HepG2 (cell line): ENCODE results near the gene GSTK1. TPM values are rescaled to one million over a fixed set of nuclear protein-coding genes. Genes with fewer than 3 reads are reported as not detected.

ENCODE experiments used
- ERF ChIP-seq: IDR thresholded peaks from 2 replicates; pipeline ENCODE4 v1.6.1; 2018; ENCODE audit warnings: missing biosample characterization, missing genetic modification reagents
- MEF2D ChIP-seq: sonication (generic); formaldehyde crosslinking; IDR thresholded peaks from 2 replicates; pipeline ENCODE4 v1.5.1; 2020; ENCODE audit warnings: mild to moderate bottlenecking, missing genetic modification reagents
- PPARG ChIP-seq: conservative IDR thresholded peaks from 2 replicates; pipeline ENCODE4 v1.6.1; 2016; ENCODE audit warnings: missing biosample characterization, missing genetic modification reagents
- ZNF274 ChIP-seq: sonication (generic); formaldehyde crosslinking; IDR thresholded peaks from 2 replicates; pipeline ENCODE4 v1.5.1; 2020; ENCODE audit warnings: mild to moderate bottlenecking, missing genetic modification reagents
- ZNF562 ChIP-seq: sonication (generic); formaldehyde crosslinking; IDR thresholded peaks from 2 replicates; pipeline ENCODE4 v1.8.0; 2022; ENCODE audit warnings: missing genetic modification reagents, borderline replicate concordance
- ZNF567 ChIP-seq: sonication (generic); formaldehyde crosslinking; IDR thresholded peaks from 2 replicates; pipeline ENCODE4 v1.8.1; 2023; ENCODE audit warnings: mild to moderate bottlenecking, missing genetic modification reagents, borderline replicate concordance
- ZNF615 ChIP-seq: sonication (generic); formaldehyde crosslinking; IDR thresholded peaks from 2 replicates; pipeline ENCODE4 v1.5.0; 2020; ENCODE audit warnings: mild to moderate bottlenecking, missing genetic modification reagents, borderline replicate concordance
- ZNF629 ChIP-seq: sonication (generic); formaldehyde crosslinking; conservative IDR thresholded peaks from 2 replicates; pipeline ENCODE4 v1.5.0; 2020; ENCODE audit warnings: missing genetic modification reagents
- polyA plus RNA-seq, 8 experiments: library from polyadenylated mRNA; depleted of rRNA in 3 of 8; stranded (reverse) in 7 of 8; unstranded in 1 of 8; fragments of >200 nt; fragmentation: Illumina TruSeq in 4 of 8; extraction: Trizol in 4 of 8; gene quantifications; 2 replicates each; pipeline versions ENCODE4 v1.2.1 to v1.2.3, GENCODE V29; 2011 to 2016; ENCODE audit warnings: low read depth in 4 of 8, missing spikeins in 1 of 8, mixed read lengths in 1 of 8; ENCODE audit not compliant: insufficient read depth in 1 of 8
- total RNA-seq, 5 experiments: library from RNA; depleted of rRNA; stranded (reverse); fragments of >200 nt; fragmentation: Illumina TruSeq; extraction: Trizol; gene quantifications; 2 replicates each; pipeline ENCODE4 v1.2.3, GENCODE V29; 2016; ENCODE audit warnings: low read depth in 1 of 5
- TF ChIP-seq, protein P1 (sequence below): sonication (generic); formaldehyde crosslinking; IDR thresholded peaks from 2 replicates; pipeline ENCODE4 v1.9.0; 2021; ENCODE audit warnings: mild to moderate bottlenecking, missing genetic modification reagents
- TF ChIP-seq, protein P2 (sequence below): sonication (generic); formaldehyde crosslinking; IDR thresholded peaks from 2 replicates; pipeline ENCODE4 v1.5.0; 2020; ENCODE audit warnings: mild to moderate bottlenecking, missing genetic modification reagents, borderline replicate concordance
- TF ChIP-seq, protein P3 (sequence below): sonication (generic); formaldehyde crosslinking; IDR thresholded peaks from 2 replicates; pipeline ENCODE4 v1.5.0; 2020; ENCODE audit warnings: missing genetic modification reagents, mild to moderate bottlenecking, borderline replicate concordance
- TF ChIP-seq, protein P4 (sequence below): sonication (generic); formaldehyde crosslinking; conservative IDR thresholded peaks from 2 replicates; pipeline ENCODE4 v1.8.0; 2022; ENCODE audit warnings: low read depth, missing genetic modification reagents
- TF ChIP-seq, protein P5 (sequence below): sonication (generic); formaldehyde crosslinking; IDR thresholded peaks from 2 replicates; pipeline ENCODE4 v1.5.1; 2020; ENCODE audit warnings: missing genetic modification reagents, mild to moderate bottlenecking, borderline replicate concordance

GSTK1 gene
- total and polyA plus RNA-seq, 2 of the 13 experiments (the other 11 are each of a cell fraction or from before 2014, with no cell fraction given), result 64.6 to 92.1 TPM

DNA sequence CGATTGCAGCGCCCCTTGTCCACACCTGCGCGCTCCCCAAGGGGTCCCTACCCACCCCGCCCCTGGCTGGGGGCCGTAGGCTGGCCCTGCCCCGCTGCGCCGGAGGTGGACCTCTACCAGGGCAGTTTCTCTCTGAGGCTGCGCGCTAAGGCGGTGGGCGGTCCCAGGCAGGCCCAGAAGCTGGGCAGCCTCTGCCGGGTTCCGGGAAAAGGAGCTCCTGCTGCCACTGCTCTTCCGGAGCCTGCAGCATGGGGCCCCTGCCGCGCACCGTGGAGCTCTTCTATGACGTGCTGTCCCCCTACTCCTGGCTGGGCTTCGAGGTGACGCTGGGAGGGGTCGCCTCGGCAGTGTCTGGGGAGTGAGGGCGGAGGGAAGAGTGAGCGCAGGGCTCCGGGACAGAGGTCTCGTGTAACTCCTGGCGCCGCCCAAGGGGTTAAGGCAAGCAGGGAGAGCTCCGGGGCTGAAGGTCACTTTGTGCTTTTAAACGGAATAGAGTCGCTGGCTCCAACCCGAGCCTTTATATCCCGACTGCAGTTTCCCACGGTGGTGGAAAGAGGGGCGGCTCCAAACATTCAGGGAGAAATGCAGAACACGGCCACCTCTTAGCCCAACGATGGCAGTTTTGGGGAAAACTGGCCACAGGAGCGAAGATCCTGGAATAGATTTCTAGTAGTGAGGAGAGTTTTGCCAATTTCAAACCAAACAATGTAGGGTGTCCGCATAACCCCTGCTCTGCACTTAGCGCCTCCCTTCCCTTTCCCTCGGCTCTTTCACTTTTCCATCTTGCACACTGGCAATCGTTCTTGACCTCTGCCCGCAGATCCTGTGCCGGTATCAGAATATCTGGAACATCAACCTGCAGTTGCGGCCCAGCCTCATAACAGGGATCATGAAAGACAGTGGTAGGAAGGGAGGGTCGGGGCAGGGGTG lies at the start of gene GSTK1 (continued):
- TF ChIP-seq, protein P1, sequence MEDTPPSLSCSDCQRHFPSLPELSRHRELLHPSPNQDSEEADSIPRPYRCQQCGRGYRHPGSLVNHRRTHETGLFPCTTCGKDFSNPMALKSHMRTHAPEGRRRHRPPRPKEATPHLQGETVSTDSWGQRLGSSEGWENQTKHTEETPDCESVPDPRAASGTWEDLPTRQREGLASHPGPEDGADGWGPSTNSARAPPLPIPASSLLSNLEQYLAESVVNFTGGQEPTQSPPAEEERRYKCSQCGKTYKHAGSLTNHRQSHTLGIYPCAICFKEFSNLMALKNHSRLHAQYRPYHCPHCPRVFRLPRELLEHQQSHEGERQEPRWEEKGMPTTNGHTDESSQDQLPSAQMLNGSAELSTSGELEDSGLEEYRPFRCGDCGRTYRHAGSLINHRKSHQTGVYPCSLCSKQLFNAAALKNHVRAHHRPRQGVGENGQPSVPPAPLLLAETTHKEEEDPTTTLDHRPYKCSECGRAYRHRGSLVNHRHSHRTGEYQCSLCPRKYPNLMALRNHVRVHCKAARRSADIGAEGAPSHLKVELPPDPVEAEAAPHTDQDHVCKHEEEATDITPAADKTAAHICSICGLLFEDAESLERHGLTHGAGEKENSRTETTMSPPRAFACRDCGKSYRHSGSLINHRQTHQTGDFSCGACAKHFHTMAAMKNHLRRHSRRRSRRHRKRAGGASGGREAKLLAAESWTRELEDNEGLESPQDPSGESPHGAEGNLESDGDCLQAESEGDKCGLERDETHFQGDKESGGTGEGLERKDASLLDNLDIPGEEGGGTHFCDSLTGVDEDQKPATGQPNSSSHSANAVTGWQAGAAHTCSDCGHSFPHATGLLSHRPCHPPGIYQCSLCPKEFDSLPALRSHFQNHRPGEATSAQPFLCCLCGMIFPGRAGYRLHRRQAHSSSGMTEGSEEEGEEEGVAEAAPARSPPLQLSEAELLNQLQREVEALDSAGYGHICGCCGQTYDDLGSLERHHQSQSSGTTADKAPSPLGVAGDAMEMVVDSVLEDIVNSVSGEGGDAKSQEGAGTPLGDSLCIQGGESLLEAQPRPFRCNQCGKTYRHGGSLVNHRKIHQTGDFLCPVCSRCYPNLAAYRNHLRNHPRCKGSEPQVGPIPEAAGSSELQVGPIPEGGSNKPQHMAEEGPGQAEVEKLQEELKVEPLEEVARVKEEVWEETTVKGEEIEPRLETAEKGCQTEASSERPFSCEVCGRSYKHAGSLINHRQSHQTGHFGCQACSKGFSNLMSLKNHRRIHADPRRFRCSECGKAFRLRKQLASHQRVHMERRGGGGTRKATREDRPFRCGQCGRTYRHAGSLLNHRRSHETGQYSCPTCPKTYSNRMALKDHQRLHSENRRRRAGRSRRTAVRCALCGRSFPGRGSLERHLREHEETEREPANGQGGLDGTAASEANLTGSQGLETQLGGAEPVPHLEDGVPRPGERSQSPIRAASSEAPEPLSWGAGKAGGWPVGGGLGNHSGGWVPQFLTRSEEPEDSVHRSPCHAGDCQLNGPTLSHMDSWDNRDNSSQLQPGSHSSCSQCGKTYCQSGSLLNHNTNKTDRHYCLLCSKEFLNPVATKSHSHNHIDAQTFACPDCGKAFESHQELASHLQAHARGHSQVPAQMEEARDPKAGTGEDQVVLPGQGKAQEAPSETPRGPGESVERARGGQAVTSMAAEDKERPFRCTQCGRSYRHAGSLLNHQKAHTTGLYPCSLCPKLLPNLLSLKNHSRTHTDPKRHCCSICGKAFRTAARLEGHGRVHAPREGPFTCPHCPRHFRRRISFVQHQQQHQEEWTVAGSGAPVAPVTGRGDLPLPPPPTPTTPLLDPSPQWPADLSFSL, result 0 out of 2 replicates have a peak, but pooled peaks have one; percentile 28
- TF ChIP-seq ZNF629 (CRISPR knock-in tag) (peak; percentile 50; the same call in 1 of the 2 replicates), ZNF562 (no peak), ERF (peak; percentile 81), ZNF567 (CRISPR knock-in tag) (0 out of 2 replicates have a peak, but pooled peaks have one; percentile 40), PPARG (CRISPR knock-in tag) (no peak; the same call in 1 of the 2 replicates), ZNF615 (no peak), ZNF274 (CRISPR knock-in tag) (peak; percentile 70; the same call in 1 of the 2 replicates), MEF2D (CRISPR knock-in tag) (peak; percentile 76; the same call in 1 of the 2 replicates)
- TF ChIP-seq, protein P2, sequence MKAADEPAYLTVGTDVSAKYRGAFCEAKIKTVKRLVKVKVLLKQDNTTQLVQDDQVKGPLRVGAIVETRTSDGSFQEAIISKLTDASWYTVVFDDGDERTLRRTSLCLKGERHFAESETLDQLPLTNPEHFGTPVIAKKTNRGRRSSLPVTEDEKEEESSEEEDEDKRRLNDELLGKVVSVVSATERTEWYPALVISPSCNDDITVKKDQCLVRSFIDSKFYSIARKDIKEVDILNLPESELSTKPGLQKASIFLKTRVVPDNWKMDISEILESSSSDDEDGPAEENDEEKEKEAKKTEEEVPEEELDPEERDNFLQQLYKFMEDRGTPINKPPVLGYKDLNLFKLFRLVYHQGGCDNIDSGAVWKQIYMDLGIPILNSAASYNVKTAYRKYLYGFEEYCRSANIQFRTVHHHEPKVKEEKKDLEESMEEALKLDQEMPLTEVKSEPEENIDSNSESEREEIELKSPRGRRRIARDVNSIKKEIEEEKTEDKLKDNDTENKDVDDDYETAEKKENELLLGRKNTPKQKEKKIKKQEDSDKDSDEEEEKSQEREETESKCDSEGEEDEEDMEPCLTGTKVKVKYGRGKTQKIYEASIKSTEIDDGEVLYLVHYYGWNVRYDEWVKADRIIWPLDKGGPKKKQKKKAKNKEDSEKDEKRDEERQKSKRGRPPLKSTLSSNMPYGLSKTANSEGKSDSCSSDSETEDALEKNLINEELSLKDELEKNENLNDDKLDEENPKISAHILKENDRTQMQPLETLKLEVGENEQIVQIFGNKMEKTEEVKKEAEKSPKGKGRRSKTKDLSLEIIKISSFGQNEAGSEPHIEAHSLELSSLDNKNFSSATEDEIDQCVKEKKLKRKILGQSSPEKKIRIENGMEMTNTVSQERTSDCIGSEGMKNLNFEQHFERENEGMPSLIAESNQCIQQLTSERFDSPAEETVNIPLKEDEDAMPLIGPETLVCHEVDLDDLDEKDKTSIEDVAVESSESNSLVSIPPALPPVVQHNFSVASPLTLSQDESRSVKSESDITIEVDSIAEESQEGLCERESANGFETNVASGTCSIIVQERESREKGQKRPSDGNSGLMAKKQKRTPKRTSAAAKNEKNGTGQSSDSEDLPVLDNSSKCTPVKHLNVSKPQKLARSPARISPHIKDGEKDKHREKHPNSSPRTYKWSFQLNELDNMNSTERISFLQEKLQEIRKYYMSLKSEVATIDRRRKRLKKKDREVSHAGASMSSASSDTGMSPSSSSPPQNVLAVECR (CRISPR knock-in tag), result peak; percentile 89; the same call in 1 of the 2 replicates
- TF ChIP-seq, protein P3, sequence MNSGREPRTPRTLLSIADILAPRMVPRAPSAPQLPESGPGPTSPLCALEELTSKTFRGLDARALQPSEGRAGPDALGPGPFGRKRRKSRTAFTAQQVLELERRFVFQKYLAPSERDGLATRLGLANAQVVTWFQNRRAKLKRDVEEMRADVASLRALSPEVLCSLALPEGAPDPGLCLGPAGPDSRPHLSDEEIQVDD (CRISPR knock-in tag), result peak; percentile 48; the same call in 1 of the 2 replicates
- TF ChIP-seq, protein P4, sequence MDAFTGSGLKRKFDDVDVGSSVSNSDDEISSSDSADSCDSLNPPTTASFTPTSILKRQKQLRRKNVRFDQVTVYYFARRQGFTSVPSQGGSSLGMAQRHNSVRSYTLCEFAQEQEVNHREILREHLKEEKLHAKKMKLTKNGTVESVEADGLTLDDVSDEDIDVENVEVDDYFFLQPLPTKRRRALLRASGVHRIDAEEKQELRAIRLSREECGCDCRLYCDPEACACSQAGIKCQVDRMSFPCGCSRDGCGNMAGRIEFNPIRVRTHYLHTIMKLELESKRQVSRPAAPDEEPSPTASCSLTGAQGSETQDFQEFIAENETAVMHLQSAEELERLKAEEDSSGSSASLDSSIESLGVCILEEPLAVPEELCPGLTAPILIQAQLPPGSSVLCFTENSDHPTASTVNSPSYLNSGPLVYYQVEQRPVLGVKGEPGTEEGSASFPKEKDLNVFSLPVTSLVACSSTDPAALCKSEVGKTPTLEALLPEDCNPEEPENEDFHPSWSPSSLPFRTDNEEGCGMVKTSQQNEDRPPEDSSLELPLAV, result no peak
- TF ChIP-seq, protein P5, sequence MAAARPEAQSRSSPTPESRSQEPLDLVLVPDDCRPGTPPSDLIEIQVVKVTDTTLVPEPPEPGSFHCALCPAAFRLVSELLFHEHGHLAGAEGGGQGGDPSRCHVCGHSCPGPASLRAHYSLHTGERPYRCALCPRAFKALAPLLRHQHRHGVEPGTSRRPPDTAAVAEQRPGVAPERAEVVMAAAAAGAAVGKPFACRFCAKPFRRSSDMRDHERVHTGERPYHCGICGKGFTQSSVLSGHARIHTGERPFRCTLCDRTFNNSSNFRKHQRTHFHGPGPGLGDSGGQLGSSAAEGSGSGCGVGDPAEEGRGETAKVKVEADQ, result no peak; the same call in 1 of the 2 replicates
